Sigmoid colon (tissue), 7 donors: ENCODE data around the gene PSAP. TPM values are rescaled to one million over a fixed set of nuclear protein-coding genes. Genes with fewer than 3 reads are reported as not detected.
A peak's percentile ranks its signal among the peaks of the same experiment; 100 is the strongest.

Experiments
- DNase-seq: peaks from one replicate; pipeline ENCODE4 v3.0.0-alpha.2; 2019
- H3K27ac ChIP-seq, 4 donors: fragments of 200-600 bp; sonication (generic); one replicate each; pipeline ENCODE4 v1.5.1; 2016 to 2019; ENCODE audit warnings: mild to moderate bottlenecking in 1 of 4
- H3K27me3 ChIP-seq, 3 donors: fragments of 200-600 bp; sonication (generic); one replicate each; pipeline ENCODE4 v1.5.1; 2019; ENCODE audit warnings: mild to moderate bottlenecking in 1 of 3
- H3K36me3 ChIP-seq, 4 donors: fragments of 200-600 bp; sonication (generic); one replicate each; pipeline ENCODE4 v1.5.1; 2016 to 2019
- H3K4me1 ChIP-seq, 4 donors: fragments of 200-600 bp; sonication (generic); one replicate each; pipeline ENCODE4 v1.5.1; 2017 to 2019
- H3K4me3 ChIP-seq, 4 donors: fragments of 200-600 bp; sonication (generic); one replicate each; pipeline ENCODE4 v1.5.1; 2017 to 2019; ENCODE audit warnings: mild to moderate bottlenecking in 2 of 4, moderate library complexity in 1 of 4
- H3K9me3 ChIP-seq, 4 donors: fragments of 200-600 bp in 3 of 4; sonication (generic) in 3 of 4; one replicate each; pipeline versions ENCODE4 v1.5.1 to v1.6.1; 2013 to 2019
- CTCF ChIP-seq, 4 experiments: fragments of 450-650 bp in 3 of 4; fragments of 200-600 bp in 1 of 4; IDR thresholded peaks; one replicate each; pipeline ENCODE4 v1.5.1; 2016 to 2019; ENCODE audit warnings: antibody characterized with exemption in 4 of 4, mild to moderate bottlenecking in 3 of 4, moderate library complexity in 2 of 4
- EP300 ChIP-seq, 4 donors: sonication (generic); formaldehyde crosslinking; IDR thresholded peaks; one replicate each; pipeline ENCODE4 v1.6.1; 2017; ENCODE audit warnings: antibody characterized with exemption in 4 of 4
- POLR2A ChIP-seq, 2 donors: fragments of 450-650 bp; IDR thresholded peaks; one replicate each; pipeline ENCODE4 v1.6.1; 2016; ENCODE audit warnings: antibody characterized with exemption in 2 of 2, mild to moderate bottlenecking in 2 of 2, moderate library complexity in 2 of 2
- POLR2AphosphoS5 ChIP-seq, 4 donors: sonication (generic); formaldehyde crosslinking; IDR thresholded peaks; one replicate each; pipeline ENCODE4 v1.6.1; 2017; ENCODE audit warnings: antibody characterized with exemption in 4 of 4
- WGBS, 2 donors: extraction: QIAGEN DNeasy Blood & Tissue Kit; methylation state at CpG; one replicate each; pipeline ENCODE4 v1.1.7; 2013; 5-methylcytosine and 5-hydroxymethylcytosine counted together
- intact Hi-C: fragments of 100-400 bp; cut with DNase I; formaldehyde crosslinking; loops from one replicate; pipeline ENCODE4 v1.15.1; 2023
- polyA plus RNA-seq, 3 donors: library from polyadenylated mRNA; stranded (reverse); fragments of 200-250 nt; gene quantifications; one replicate each; pipeline ENCODE4 v1.2.3, GENCODE V29; 2013
- total RNA-seq, 4 donors: library from RNA; depleted of rRNA; stranded (reverse); fragments of >200 nt; gene quantifications; one replicate each; pipeline ENCODE4 v1.1.0, GENCODE V29; 2016
- donor health status: healthy with polysubstance abuse.
- donor health status: Bipolar disorder and iron deficiency.
- donor health status: healthy.

The PSAP gene
- total and polyA plus RNA-seq, 7 donors, result 200 to 960 (median 636) TPM

- H3K27me3 ChIP-seq, result no peaks in the 10 kb centered on the region
- TF ChIP-seq POLR2A (IDR thresholded peaks at IDR 0.05), result no peak
- TF ChIP-seq POLR2AphosphoS5 (IDR thresholded peaks at IDR 0.05), result peak in 2 of 4 donors; percentile 50
- H3K27ac ChIP-seq, result peak overlapping the region; percentile 89 to 98 (median 92)
- no peaks in the 10 kb centered on the region for H3K9me3 ChIP-seq
- DNase-seq, result peak; percentile 83
- H3K4me3 ChIP-seq, result peak overlapping the region in 2 of 4 donors; percentile 67 to 87
- peaks cover 0 to 87% (median 77%) of the 10 kb centered on the region in 4 donors for H3K4me1 ChIP-seq
- H3K36me3 ChIP-seq, result no peaks in the 10 kb centered on the region
- WGBS, 2 donors, result 80 to 84% methylated on average over 3 of the region's 3 CpGs
- intact Hi-C loops, result loop anchor here (5.0 to 10.0 kb wide), 2 partner anchors 43 to 176 kb away; no protein-coding TSS in a partner anchor
Observed at GRCh38 chr10:71770789-71771188, 80.3 kb downstream of the PSAP start.

GRCh38 chr10:71770255-71770654 is 80.8 kb downstream of the PSAP start:
- H3K36me3 ChIP-seq, result no peaks in the 10 kb centered on the region
- WGBS, 2 donors, result 90 to 95% methylated on average over 3 of the region's 3 CpGs
- H3K27me3 ChIP-seq, result no peaks in the 10 kb centered on the region
- peak overlapping the region; percentile 89 to 98 (median 92) for H3K27ac ChIP-seq
- H3K4me3 ChIP-seq, result peak overlapping the region in 2 of 4 donors; percentile 67 to 87
- H3K4me1 ChIP-seq, result peaks cover 0 to 93% (median 82%) of the 10 kb centered on the region in 4 donors
- no peak for DNase-seq
- TF ChIP-seq POLR2AphosphoS5 (IDR thresholded peaks at IDR 0.05) (no peak), CTCF (IDR thresholded peaks at IDR 0.05) (no peak), EP300 (IDR thresholded peaks at IDR 0.05) (no peak), POLR2A (IDR thresholded peaks at IDR 0.05) (no peak)
- no peaks in the 10 kb centered on the region for H3K9me3 ChIP-seq
- intact Hi-C loops, result loop anchor here (5.0 to 10.0 kb wide), 2 partner anchors 43 to 175 kb away; no protein-coding TSS in a partner anchor

- H3K27me3 ChIP-seq, result no peaks in the 10 kb centered on the region
- H3K27ac ChIP-seq, result peak overlapping the region; percentile 89 to 98 (median 92)
- no peak for TF ChIP-seq POLR2A (IDR thresholded peaks at IDR 0.05)
- no peak for TF ChIP-seq POLR2AphosphoS5 (IDR thresholded peaks at IDR 0.05)
- no peak for TF ChIP-seq EP300 (IDR thresholded peaks at IDR 0.05)
- TF ChIP-seq CTCF (IDR thresholded peaks at IDR 0.05), result no peak
- no peaks in the 10 kb centered on the region for H3K36me3 ChIP-seq
- no peaks in the 10 kb centered on the region for H3K9me3 ChIP-seq
- peaks cover 0 to 97% (median 89%) of the 10 kb centered on the region in 4 donors for H3K4me1 ChIP-seq
- no peak for DNase-seq
- H3K4me3 ChIP-seq, result peak overlapping the region in 2 of 4 donors; percentile 28 to 34
- intact Hi-C loops, result loop anchor here (5.0 kb wide), 1 partner anchor 83 kb away; the partner anchor contains the start of gene PSAP
- 20 to 25% methylated on average over 5 of the region's 5 CpGs for WGBS, 2 donors
Observed at GRCh38 chr10:71769279-71769823, 81.7 kb downstream of the PSAP start.

- TF ChIP-seq POLR2A (IDR thresholded peaks at IDR 0.05) (no peak), EP300 (IDR thresholded peaks at IDR 0.05) (no peak), POLR2AphosphoS5 (IDR thresholded peaks at IDR 0.05) (peak in 1 of 4 donors; percentile 5), CTCF (IDR thresholded peaks at IDR 0.05) (no peak)
- Histone ChIP-seq H3K27me3 (no peaks in the 10 kb centered on the region), H3K4me3 (no peak overlapping the region), H3K36me3 (peaks cover 0 to 4% (median under 1%) of the 10 kb centered on the region in 4 donors), H3K27ac (peak overlapping the region; percentile 89 to 98 (median 92)), H3K9me3 (no peaks in the 10 kb centered on the region), H3K4me1 (peaks cover 0 to 99% (median 98%) of the 10 kb centered on the region in 4 donors)
- intact Hi-C loops, result loop anchor here (5.0 kb wide), 1 partner anchor 85 kb away; the partner anchor contains the start of gene PSAP
- no peak for DNase-seq
- 24 to 58% methylated on average over 10 of the region's 10 CpGs for WGBS, 2 donors
Observed at GRCh38 chr10:71767420-71768035, 83.5 kb downstream of the PSAP start.
